DMS53 treated with DMSO at 0.1 percent for 48 hours (cell line): ENCODE results near the gene LMF2.

ENCODE experiments used
- DNase-seq: peaks from one replicate; lab custom pipeline; 2025; ENCODE audit not compliant: unreplicated experiment; lab: John Stamatoyannopoulos, UW

LMF2 gene

DNA sequence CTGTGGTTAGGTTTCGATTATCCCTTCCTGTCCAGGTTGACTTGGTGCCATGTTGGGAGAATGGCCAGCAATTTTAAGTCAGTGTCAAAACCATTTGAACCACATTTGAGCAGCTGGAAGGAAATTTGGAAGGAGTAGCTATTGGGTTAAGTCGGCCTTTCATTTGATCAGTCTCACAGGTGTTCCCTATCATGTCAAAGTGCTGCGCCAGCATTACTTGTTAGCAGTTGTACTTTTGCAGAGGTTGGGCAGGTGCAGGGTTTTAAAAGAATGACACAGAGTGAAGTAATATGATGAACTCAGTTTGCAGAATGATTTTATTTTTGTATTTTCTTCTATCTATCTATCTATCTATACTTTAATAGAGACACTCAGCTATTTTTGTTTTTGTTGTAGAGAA lies 28.7 kb upstream of the LMF2 start:
- no peak for DNase-seq

DNA sequence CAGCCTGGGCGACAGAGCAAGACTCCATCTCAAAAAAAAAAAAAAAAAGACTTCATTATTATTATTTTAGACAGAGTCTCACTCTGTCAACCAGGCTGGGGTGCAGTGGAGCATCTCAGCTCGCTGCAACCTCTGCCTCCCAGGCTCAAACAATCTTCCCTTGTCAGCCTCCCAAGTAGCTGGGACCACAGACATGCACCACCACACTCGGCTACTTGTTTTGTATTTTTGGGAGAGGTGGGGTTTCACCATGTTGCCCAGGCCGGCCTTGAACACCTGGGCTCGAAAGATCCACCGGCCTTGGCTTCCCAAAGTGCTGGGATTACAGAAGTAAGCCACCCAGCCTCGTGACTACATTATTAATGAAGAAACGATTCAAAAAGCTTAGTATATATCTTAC lies 27.6 kb upstream of the LMF2 start:
- DNase-seq, result no peak

DNA sequence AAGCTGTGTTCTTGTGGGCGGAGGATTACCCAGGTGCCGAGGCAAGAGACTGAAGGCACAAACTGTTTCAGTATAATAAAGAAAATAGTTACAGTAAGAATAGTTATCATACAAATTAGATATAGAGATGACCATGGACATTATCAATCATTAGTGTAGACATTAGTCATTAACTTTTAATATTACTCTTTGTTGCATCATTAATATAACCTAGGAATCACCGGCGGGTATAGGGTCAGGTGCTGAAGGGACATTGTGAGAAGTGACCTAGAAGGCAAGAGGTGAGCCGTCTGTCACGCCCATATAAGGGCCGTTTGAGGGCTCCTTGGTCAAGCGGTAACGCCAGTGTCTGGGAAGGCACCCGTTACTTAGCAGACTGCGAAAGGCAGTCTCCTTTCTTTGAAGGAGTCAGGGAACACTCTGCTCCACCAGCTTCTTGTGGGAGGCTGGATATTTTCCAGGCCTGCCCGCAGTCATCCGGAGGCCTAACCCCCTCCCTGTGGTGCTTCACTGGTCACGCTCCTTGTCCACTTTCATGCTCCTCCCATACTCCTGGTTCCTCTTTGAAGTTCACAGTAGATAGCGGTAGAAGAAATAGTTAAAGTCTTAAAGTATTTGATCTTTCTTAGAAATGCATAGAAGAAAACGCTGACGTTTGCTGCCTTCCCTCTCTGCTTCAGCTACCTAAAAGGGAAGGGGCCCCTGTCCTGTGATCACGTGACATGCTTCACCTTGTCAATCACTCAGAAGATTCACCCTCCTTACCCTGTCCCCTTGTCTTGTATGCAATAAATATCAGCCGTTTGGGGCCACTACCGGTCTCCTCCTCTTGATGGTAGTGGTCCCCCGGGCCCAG lies 26.6 kb upstream of the LMF2 start:
- DNase-seq, result peak; percentile 18

DNA sequence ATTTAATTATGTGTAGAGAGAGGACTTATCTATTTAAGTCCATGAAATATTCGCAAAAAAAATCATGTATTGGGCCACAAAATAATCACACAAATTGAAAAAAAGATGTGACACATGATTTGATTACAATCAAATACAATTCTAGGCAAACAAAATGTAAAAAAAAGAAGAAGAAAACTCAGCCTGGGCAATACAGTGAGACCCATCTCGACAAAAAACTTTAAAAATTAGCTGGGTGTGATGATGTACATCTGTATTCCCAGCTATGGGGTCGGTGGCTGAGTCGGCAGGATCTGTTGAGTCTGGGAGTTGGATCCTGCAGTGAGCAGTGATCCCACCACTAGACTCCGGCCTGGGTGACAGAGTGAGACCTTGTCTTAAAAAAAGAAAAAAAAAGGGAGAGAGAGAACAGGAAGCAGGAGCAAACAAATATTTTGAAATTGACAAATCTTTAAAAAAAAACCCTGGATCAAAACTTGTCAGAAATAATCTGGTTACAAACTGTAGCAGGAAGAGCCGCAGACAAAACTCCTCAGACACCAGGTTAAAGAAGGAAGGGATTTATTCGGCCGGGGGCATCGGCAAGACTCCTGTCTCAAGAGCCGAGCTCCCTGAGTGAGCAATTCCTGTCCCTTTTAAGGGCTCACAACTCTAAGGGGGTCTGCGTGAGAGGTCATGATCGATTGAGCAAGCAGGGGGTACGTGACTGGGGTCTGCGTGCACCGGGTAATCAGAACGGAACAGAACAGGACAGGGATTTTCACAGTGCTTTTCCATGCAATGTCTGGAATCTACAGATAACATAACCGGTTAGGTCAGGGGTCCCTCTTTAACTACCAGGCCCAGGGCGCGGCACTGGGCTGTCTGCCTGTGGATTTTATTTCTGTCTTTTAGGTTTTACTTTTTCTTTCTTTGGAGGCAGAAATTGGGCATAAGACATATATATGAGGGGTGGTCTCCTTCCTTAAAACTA lies 25.6 kb upstream of the LMF2 start:
- no peak for DNase-seq

DNA sequence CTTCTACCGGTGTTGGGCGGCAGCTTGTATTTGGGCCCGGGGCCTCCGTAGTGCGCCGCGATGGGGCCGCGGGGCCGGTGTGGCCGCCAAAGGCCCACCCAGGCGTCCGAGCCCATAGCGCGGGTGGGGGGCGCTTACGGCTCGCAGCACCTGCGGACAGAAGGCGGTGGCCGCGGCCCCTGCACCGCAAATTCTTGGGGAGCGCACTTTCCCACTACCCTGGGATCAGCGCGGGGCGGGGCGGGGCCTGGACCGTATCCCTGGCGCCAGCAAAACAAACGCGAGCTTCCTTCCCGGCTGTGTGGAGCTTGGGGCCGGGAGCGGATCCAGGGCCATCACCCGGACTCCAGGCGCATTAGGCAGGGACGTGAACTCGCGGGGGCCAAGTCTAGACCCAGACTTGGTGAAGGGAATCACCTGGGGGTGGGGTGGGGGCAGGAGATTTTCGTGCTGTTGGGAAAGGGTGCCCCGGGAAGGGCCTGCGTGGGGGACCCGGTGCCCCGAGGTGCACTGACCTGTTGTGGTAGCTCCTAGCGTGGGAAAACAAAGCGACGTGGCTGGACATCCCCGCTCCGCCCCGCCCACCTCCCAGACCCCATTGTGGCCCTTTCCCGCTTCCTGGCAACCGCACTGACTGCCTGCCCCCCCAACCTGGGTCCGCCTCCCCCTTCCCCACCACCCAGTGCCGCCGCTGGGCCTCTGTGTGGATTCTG lies 24.6 kb upstream of the LMF2 start:
- DNase-seq, result peak; percentile 26

DNA sequence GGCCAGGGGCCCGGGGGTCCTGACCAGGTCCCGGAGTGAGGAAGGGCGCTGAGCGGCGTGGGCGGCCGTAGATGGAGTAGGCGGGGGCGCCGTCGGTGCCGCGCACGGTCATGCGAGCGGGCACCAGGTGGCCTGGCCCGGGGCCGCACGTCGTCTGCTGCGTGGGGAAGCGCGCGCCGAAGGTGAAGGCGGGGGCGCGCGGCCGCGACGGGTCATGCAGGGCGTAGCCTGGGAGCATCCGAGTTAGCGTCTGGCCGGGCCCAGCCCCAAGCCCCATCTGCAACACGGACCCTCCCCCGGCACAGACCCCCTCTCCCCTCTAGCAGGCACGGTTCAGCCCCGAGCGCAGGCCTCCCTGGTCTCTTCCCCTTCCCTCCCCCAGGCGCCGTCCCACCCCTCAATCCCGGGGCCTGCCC lies 24.1 kb upstream of the LMF2 start:
- peak; percentile 40 for DNase-seq

DNA sequence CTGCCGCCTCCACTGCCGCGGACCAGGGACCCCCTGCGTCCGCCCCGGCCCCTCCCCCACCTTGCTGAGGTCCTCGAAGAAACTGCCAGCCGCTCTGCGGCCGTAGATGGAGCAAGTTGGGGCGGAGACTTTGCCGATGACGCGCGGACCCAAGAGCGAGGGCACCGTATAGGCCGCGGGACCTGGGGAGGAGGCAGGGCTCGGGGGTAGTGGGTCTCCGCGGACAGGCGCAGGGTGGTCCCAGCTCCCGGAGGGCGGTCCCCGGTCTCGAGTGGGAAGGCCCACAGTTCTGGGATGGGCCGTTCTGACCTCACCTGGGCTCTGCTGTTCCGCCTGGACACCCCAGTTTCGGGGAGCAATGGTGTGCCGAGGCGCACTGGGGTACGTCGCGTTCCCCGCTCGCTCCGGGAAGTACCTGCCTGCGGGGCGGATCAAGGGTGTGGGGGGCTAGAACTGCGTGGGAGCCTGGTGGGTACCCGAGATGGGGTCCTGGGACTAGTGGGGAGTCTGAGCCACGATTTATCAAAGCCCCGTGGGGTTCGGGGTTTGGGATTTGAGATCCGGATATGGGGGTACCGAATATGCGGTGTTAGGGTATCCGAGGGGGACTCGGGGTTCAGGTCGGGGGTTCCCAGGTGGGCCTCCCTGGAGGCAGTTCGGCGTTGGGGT lies 23.5 kb upstream of the LMF2 start:
- peak; percentile 55 for DNase-seq

DNA sequence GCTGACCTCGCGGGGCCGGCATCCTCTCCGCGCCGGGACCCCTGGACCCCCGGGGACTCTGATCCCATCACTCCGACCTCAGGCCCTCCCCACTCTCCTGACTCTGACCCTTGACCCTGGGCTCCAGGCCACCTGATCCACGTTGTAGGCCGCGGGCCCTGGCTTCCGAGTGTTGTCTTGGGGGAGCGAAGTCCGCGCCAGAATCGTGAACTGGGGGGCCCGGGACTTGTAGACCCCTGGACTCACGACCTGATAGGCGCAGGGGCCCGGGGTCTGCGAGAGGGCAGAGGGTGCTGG lies 23.0 kb upstream of the LMF2 start:
- DNase-seq, result no peak

DNA sequence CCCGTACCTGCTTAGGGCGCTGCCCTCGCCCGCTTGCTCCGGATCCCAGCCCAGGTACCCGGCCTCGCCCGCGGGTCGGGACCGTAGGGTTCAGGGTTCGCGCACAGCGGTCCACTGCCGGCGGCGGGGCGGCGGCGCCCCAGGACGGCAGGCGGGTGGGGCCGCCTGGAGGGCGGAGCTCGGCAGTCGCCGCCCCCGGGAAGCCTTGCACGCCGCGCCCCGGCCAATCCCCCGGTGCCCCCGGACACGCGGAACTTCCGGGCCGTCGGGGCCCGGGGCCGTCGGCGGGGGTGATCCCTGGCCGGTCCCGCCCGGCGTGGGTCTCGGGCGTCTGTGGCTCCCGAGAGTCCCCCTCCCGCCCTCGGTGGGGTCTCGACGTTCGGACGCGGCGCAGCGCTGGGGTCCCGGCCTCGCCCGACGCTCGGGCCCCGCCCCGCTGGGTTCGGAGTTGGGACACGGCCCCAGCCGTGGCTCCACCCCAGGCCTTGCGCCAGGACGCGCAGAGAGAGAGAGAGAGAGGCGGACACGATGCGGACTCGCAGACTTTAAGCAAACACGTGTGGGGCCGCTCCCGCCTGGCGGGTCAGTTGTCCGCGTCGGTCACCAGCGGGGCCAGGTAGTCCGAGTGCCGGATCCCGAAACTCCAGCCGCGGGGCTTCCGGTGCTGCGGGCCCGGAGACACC lies 22.5 kb upstream of the LMF2 start, which contains the start of gene TYMP:
TYMP (minus strand) TSS at position 116 of the 683 bp plus-strand sequence. CDS start 303 bp downstream, outside the sequence.
- peak; percentile 44 for DNase-seq

DNA sequence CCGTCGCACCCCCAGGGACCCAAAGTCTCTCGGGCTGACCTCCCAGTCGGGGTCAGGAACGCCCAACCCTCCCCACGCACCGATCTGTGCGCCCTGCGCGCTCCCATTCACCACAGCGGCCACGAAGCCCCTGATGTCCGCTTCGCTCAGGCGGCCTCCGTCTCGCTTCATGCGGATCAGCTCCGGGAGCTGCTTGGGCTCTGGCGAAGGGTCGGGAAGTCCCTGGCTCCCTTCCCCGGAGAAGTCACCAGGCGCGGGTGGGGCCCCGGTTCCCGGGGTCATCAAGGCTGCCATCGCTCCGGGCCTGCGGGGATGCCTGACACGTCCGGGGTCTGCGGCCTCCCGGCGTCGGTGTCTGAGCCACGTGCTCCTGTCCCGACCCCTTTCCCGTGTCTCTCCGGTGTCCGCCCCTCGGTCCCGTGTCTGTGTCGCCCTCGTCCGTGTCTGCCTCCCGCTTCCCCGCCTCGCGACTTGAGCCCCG lies 22.0 kb upstream of the LMF2 start:
- no peak for DNase-seq

DNA sequence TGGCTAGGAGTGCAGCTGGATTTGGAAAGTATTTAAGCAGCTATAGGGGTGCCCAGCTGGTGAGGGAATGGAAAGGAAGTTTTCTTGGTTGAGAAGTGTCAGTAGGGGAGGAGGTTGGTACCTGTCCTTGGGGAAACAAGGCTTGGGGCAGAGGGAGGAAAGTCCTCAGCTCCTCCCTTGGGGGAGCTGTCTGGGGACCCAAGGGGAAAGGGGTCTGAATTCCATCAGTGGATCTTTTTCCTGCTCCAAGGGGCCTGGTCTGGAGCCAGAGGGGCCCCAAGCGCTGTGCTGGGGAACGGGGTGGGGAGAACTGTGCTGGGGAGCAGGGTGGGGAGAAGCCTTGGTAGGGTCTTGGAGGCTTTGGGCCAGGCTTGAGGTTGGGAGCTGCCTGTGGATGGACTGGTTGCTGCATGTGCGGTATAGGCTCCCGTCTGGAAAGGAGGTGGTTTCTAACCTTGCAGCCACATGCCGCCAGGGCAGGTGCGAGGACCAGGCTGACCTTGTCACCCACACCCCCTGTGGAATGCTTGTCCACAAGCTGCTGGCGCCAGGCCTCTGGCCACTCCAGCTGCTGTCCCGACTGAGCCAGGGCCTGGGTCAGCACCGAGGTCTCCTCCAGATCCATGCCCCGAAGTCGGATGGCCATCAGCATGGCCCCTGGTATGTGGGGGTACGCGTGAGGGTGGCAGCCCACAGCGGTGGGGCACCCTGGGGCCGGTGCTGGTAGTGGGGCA lies 21.3 kb upstream of the LMF2 start:
- no peak for DNase-seq

DNA sequence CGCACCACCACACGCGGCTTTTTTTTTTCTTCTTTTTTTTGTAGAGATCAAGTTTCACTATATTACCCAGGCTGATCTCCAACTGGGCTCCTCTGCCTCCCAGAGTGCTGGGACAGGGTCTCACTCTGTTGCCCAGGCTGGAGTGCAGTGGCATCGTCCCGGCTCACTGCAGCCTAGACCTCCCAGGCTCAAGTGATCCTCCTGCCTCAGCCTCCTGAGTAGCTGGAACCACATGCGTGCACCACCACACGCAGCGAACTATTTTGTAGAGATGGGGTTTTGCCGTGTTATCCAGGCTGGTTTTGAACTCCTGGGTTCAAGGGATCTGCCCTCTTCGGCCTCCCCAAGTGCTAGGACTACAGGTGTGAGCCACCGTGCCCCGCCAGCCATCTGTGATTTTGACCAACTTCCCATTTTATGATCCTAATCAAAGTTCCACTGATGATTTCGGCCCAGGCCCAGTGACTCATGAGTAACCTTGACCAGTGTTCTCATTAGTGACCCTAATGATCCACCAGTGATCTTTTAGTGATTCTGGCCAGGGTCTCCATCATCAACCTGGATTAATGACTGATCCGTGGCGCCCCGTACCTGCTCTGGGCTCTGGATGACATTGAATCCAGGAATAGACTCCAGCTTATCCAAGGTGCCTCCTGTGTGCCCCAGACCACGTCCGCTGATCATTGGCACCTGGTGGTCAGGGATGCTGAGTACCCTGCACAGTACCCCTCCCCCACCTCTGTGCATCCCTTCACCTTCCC lies 20.6 kb upstream of the LMF2 start:
- no peak for DNase-seq

DNA sequence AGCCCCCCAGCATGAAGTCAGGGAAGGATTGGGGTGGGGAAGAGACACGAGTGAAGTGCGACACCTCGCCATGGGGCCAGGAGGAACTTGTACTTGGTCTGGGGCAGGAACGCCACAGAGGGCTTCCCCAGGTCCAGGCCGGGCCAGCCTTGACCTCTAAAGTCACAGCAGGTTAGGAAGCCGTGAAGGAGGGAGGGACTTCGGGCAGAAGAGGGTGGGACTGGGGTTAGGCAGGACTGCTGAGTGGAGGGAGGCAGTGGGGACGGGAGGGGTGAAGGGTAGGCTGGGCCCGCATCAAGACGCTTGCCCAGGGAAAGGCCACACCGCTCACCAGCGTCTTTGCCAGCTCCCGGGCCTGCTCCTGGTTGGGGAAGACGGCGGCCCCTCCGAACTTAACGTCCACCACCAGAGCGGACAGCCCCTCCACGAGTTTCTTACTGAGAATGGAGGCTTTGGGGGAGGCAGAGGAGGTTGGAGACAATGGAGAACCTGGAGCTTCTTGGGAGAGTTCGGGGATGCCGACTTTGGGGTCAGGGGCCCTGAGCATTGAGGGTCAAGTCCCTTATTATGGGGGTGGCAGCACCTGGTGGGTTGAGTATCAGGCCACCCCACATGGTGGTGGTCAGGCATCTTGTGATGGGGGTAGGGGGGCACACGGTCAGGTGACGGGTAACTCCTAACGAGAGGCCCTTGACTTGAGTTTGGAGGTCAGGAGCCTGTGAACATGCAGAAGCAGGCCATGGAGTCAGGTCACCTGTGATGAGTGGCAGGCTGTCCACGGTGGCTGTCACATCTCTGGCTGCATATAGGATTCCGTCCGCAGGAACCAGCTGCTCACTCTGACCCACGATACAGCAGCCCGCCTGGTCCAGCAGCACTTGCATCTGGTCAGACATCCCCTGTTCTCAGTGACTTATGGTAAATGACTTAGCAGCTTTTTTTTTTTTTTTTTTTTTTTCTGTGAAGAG lies 19.6 kb upstream of the LMF2 start:
- peak; percentile 24 for DNase-seq

DNA sequence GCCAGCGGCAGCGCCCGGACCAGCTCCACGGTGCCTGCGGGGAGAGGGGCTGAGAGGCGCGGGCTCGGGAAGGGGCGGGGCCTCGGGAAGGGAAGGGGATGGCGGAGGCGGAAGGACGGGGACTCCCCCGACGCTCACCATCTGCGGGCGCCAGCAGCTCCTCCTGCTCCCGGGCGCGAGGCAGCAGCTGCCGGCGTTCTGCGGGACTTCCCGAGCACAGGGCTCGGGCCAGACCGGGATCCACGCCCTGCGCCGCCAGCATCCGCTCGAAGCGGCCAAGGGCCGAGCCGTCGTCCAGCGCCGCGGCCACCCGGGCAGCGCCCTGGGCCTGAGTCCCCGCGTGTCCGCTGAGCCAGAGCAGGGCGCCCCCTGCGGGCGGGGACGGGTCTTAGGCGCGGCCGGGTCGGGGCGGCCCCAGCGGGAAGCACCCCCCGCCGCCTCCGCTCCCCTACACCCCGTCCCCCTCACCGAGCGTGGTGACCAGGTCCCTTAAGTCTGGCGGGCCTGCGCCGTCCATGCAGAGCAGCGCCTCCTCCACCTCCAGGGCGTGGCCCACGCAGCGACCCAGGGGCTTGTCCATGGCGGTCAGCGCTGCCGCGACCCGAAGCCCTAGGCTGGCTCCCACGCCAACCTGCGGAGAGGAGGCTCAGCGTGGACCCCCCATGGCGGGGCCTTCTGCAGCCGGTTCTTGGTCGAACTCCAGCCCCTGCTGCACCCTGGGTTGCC lies 18.8 kb upstream of the LMF2 start:
- peak; percentile 33 for DNase-seq

DNA sequence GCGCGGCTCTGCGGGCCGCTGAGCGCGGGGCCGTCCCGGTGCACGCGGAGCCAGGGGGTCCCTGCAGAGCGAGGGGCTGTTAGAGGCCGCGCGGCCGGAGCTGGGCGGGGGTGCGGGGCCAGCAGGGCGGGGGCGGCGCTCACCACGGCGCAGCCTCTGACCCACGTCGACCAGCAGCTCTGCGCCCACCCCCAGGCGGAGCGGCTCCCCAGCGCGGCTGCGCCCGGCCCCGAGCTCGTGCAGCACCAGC lies 18.3 kb upstream of the LMF2 start:
- no peak for DNase-seq

DNA sequence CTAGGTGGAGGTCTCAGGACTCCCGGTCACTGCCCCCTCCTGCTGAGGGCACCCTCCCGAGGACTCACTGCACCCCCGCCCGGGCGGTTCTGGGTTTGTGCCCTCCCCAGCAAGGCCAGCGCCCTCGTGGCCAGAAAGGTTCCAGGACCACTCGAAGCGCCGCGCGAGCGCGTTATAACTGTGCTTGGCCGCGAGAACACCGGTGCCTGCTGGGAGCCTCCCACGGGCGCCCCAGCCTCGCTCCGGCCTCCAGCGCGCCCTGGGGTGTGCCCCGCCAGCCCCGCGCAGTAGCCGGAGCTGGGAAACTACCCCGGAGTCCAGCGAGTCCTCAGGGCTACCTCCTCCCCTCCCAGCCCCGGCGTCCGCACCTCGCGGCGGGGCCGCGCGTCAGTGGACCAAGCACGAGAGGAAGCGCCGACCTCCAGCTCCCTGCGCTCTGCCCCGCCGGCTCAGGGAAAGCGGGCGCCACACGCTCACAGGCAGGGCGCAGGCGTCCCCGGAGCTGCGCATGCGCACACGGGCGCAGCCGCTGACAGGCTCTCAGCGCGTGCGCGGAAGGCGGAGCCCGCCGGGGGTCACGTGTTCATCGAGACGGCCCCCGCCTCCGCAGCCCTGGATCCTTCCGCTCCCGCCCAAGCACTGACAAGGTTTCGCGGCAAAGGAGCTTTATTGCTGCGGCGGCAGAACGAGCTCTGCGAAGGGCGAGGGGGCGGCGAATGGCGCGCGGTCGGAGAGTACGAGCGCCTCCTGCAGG lies 17.8 kb upstream of the LMF2 start, which contains the start of gene SCO2:
SCO2 (minus strand) TSS at position 495 of the 754 bp plus-strand sequence. CDS start 1,187 bp downstream, outside the sequence.
- peak; percentile 88 for DNase-seq
